ENCODE measurements around the gene HMGN2. TPM values are rescaled to one million over a fixed set of nuclear protein-coding genes. Genes with fewer than 3 reads are reported as not detected.

The HMGN2 gene
- total and polyA plus RNA-seq, 2 of the 13 experiments (the other 11 are each of a cell fraction or from before 2014, with no cell fraction given): 63.4 to 343 TPM

GRCh38 chr1:26431979-26432695, 40.1 kb upstream of the HMGN2 start, which contains the start of gene DHDDS (continued):
- TF ChIP-seq RFX3 (CRISPR knock-in tag; IDR thresholded peaks at IDR 0.05) (no peak; the same call in 1 of the 2 replicates), ZNF576 (CRISPR knock-in tag; IDR thresholded peaks at IDR 0.05) (peak; percentile 97), ZSCAN12 (CRISPR knock-in tag; IDR thresholded peaks at IDR 0.05) (peak; percentile 36; the same call in 1 of the 2 replicates), GABPB1 (CRISPR knock-in tag; IDR thresholded peaks at IDR 0.05) (peak; percentile 96), ZFY (CRISPR knock-in tag; IDR thresholded peaks at IDR 0.05) (peak; percentile 73), ZNF335 (CRISPR knock-in tag; IDR thresholded peaks at IDR 0.05) (peak; percentile 62), ZNF546 (CRISPR knock-in tag; conservative IDR thresholded peaks at IDR 0.05) (peak; percentile 94; the same call in 1 of the 2 replicates), FOXC1 (CRISPR knock-in tag; IDR thresholded peaks at IDR 0.05; ENCODE audit: borderline replicate concordance) (peak; percentile 95), KDM2A (CRISPR knock-in tag; IDR thresholded peaks at IDR 0.05; ENCODE audit: borderline replicate concordance, low read depth) (peak; percentile 98), ZNF260 (CRISPR knock-in tag; IDR thresholded peaks at IDR 0.05; ENCODE audit: borderline replicate concordance, low read depth) (no peak), ZNF350 (CRISPR knock-in tag; IDR thresholded peaks at IDR 0.05; ENCODE audit: borderline replicate concordance, low read depth) (peak; percentile 95), SYNCRIP (IDR thresholded peaks at IDR 0.05; ENCODE audit: insufficient read depth, low read depth, low read length) (no peak), MYPOP (CRISPR knock-in tag; IDR thresholded peaks at IDR 0.05) (peak; percentile 85), SP1 (IDR thresholded peaks at IDR 0.05) (peak; percentile 86; the same call in 1 of the 2 replicates), SP1 (CRISPR knock-in tag; IDR thresholded peaks at IDR 0.05) (peak; percentile 100), KIAA2018 (CRISPR knock-in tag; IDR thresholded peaks at IDR 0.05; ENCODE audit: borderline replicate concordance) (no peak), ZFP91 (CRISPR knock-in tag; IDR thresholded peaks at IDR 0.05; ENCODE audit: borderline replicate concordance) (peak; percentile 91)

All from HepG2 (cell line).